ENCODE data around the gene SEMA5A.

Gene SEMA5A

GRCh38 chr5:9251379-9251980 lies 294.4 kb downstream of the SEMA5A start:
- DNase-seq, result no peak

GRCh38 chr5:9249231-9249630 lies 296.6 kb downstream of the SEMA5A start:
- DNase-seq, result no peak

- no peak for DNase-seq
Observed at GRCh38 chr5:9245071-9245470, 300.8 kb downstream of the SEMA5A start.

GRCh38 chr5:9244417-9244816 lies 301.5 kb downstream of the SEMA5A start:
- no peak for DNase-seq

- no peak for DNase-seq
Observed at GRCh38 chr5:9241479-9242305, 304.2 kb downstream of the SEMA5A start.

GRCh38 chr5:9240431-9240830 lies 305.4 kb downstream of the SEMA5A start:
- no peak for DNase-seq

- DNase-seq, result no peak
Observed at GRCh38 chr5:9239626-9240025, 306.2 kb downstream of the SEMA5A start.

- no peak for DNase-seq
Observed at GRCh38 chr5:9239071-9239470, 306.8 kb downstream of the SEMA5A start.

- no peak for DNase-seq
Observed at GRCh38 chr5:9233712-9234111, 312.2 kb downstream of the SEMA5A start.

GRCh38 chr5:9233035-9233434 lies 312.8 kb downstream of the SEMA5A start:
- no peak for DNase-seq

- DNase-seq, result no peak
Observed at GRCh38 chr5:9231842-9232241, 314.0 kb downstream of the SEMA5A start.

GRCh38 chr5:9230355-9230754 lies 315.5 kb downstream of the SEMA5A start:
- DNase-seq, result no peak

- no peak for DNase-seq
Observed at GRCh38 chr5:9226016-9226536, 319.8 kb downstream of the SEMA5A start.

GRCh38 chr5:9222054-9222976 lies 323.6 kb downstream of the SEMA5A start:
- no peak for DNase-seq

- no peak for DNase-seq
Observed at GRCh38 chr5:9218358-9218757, 327.5 kb downstream of the SEMA5A start.

GRCh38 chr5:9212605-9213004 lies 333.3 kb downstream of the SEMA5A start:
- DNase-seq, result no peak

- no peak for DNase-seq
Observed at GRCh38 chr5:9209846-9210492, 335.9 kb downstream of the SEMA5A start.

GRCh38 chr5:9207817-9208418 lies 338.0 kb downstream of the SEMA5A start:
- no peak for DNase-seq

GRCh38 chr5:9202636-9203035 lies 343.2 kb downstream of the SEMA5A start:
- no peak for DNase-seq

- no peak for DNase-seq
Observed at GRCh38 chr5:9201761-9202160, 344.1 kb downstream of the SEMA5A start.

GRCh38 chr5:9201011-9201410 lies 344.9 kb downstream of the SEMA5A start:
- no peak for DNase-seq

GRCh38 chr5:9198394-9198793 lies 347.5 kb downstream of the SEMA5A start:
- DNase-seq, result no peak

Measured in activated naive CD4-positive, alpha-beta T cell treated with anti-CD3 and anti-CD28 coated beads, Interleukin-2, amount 50 U/mL, for 16 hours (primary cell).